Mesenteric fat pad (tissue), 1 donor: ENCODE data around the gene PDE6G. TPM values are rescaled to one million over a fixed set of nuclear protein-coding genes. Genes with fewer than 3 reads are reported as not detected.

Experiments used
- DNase-seq: peaks from one replicate; pipeline ENCODE4 v3.0.0-alpha.2; 2020; ENCODE audit warnings: low spot score
- total RNA-seq: library from RNA; stranded (reverse); fragmentation: NEBNext Ultra II Directional; extraction: Animal tissue kit (Norgen Biotek cat#: 25700); gene quantifications from one replicate; pipeline ENCODE4 v1.2.1, GENCODE V29; 2021
- donor health status: DM: yes; HTN: yes; CAD: no.

PDE6G gene
- total RNA-seq, 1 donor from 2014 or later = 1.3 TPM

DNA sequence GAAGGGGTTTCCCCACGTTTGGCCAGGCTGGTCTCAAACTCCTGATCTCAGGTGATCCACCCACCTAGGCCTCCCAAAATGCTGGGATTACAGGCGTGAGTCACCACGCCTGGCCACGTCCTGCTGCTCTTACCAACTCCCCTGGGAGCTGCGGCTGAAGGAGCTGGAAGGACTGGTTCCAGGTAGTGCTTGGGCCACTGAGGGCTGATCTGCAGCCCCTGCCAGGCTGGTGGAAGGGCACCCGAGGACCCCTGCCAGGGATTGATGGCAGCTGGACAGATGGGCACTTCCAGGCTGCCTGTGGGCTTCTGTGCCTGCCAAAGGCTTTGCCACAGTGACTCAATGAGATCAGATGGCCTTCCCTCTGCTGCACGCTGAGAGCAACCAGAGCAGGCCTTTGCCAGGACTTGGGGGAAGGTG is 7.7 kb upstream of the PDE6G start:
- DNase-seq = no peak

DNA sequence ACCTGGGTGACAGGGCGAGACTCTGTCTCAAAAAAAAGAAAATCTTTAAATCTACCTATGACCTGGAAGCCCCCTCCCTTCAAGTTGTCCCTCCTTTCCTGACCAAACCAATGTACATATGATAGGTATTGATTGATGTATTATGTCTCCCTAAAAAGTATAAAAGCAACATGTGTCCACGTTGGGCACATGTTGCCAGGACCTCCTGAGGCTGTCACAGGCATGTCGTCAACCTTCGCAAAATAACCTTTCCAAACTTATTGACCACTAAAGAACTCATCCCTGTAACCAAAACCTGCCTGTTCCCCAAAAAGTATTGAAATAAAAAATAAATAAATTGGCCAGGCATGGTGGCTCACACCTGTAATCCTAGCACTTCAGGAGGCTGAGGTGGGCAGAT is 5.7 kb upstream of the PDE6G start:
- no peak for DNase-seq

DNA sequence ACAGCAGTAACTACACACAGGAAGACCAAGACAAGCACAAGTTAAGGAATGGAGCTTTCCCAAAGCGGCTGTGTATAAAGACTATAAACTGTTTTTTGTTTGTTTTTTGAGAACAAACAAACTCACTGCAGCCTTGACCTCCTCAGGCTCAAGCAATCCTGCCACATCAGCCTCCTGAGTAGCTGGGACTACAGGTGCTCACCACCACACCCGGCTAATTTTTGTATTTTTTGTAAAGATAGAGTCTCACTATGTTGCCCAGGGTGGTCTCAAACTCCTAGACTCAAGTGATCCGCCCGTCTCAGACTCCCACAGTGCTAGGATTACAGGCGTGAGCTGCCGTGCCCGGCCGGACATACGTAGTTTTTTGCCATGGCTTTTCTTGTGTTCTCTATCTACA is 4.1 kb upstream of the PDE6G start:
- DNase-seq = no peak

DNA sequence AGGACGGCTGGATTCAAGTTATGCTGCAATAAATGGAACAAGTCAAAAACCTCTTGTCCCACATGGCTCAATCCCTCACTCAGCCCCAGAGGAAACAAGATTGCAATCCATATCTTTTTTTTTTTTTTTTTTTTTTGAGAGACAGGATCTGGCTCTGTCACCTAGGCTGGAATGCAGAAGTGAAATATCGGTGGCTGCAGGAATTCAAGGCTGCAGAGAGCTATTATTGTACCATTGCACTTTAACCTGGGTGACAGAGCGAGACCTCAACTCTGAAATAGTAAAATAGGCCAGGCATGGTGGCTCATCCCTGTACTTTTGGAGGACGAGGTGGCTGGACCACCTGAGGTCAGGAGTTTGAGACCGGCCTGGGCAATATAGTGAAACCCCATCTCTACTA is 2.7 kb upstream of the PDE6G start:
- no peak for DNase-seq

DNA sequence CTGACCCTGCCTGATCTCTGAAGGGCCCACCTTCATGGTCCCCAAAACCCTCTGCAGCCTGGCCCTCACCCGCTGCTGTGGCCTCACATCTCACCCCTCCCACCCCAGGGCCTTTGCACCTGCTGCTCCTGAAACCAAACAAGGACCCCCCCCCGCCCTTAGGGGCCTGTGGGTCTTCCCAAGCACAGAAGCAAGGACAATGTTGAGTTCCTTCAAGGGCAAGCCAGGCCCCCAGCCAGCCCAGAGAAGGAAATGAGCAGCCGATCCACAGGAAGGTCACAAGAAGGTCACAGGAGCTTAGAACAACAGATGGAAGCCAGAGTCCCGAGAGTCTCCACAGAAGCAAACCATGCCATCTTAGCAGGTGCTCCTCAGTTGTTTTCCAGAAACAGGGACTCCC is 493 bp upstream of the PDE6G start:
- no peak for DNase-seq

DNA sequence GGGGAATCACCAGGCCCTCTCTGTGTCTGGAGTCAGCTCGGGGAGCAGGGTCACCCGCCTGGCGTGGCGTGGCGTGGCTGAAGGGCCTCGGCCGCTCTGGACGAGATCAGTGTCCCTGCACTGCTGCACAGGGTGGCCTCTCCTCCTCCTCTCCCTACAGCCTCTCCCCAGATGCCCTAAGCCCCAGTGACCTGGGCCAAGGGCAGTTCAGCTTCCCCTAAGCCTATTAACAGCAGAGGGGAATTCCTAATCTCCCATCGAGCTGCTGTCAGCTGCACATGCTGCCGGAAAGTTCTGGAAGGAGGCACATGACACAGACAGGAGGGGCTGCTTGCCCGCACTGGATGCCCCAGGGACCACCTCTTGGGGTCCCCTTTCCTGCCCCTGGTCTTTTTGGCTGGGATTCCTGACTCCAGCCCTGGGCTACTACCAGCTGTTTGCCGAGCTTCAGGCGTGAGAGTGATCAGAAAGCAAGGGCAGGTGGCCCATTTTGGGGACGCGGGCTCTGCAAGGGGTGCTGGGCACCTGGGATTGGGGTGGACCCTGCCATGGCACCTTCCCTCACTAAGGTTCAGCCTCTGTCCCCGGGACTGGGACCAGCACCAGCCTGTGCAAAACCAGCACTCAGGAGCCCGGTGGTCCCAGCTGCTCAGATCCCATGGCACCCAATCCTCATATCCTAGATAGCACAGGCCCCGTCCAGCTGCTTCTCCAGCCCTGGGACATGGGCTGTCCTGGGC is 794 bp downstream of the PDE6G start:
- DNase-seq = no peak

DNA sequence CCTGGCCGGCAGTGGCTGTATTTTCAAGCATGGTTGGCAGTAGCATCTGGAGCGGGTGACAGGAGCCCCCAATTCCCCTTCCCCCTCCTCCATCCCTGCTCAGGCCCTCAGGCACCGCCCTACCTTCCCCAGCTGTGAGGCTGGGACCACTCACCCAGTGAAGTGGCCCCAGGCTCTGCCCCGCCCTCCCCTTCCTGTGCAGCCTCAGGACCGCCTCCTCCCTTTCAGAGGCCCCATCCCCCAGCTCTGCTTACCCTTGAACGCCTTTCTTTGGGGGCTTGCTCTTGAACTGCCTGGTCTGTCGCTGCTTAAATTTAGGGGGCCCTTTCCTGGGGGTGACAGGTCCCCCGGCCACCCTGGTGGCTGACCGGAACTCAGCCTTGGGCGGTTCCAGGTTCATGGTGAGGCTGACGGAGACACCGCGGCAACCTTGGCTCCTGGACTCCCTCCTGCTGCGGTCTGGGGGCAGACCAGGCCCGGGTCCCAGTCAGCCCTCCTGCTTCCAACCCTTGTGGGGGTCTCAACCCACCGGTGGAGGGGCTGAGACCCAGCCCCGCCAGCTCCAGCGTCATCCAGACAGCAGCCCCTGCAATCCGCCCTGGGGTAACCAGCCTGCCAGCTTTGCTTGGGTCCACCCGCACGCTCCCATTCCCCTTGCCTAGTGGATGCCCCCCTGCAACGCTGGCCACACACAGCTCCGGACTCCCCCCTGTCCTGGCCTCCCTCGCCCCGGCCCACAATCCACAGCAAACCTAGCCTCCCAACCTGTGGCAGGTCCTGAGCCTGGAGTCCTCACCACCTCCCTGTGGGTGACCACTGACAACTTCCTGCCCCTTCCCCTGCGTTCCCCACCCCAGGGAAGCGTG is 3.2 kb downstream of the PDE6G start:
- DNase-seq = no peak

DNA sequence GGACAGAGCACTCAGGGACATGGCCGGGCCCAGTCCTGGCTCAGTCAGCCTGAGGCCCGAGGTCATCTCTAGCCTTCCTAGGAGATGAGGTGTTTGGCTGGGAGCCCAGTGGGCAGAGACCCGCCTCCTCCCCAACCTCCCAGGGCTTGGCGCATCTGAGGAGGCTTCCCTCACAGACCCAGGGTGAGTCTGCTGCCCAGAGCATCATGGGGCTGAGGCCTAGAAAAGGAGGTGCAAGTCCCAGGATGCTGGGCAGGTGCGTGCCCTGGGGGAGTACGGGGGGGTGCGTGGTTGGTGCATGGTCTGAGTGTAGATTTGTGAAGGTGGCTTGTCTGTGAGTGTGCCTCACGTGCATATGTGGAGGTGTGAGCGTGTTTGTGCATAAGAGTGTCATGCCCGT is 4.7 kb downstream of the PDE6G start:
- no peak for DNase-seq

DNA sequence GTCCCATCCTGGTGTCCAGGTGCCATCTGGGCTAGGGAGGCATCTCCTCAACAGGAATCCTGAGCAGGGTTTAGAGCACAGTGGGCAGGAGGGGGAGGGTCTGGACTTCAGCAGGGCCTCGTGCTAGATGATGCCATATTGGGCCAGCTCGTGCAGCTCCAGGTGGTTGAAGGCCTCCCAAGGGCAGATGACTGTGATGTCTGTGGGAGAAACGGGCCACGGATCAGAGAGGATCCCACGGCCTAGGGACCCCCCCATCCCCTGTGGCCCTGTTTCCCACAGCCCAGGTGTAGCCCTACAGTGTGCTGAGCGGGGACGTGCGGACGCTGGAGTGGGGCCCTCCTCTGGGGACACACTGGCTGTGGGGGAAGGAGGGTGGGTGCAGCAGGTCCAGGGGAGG is 5.4 kb downstream of the PDE6G start:
- no peak for DNase-seq

DNA sequence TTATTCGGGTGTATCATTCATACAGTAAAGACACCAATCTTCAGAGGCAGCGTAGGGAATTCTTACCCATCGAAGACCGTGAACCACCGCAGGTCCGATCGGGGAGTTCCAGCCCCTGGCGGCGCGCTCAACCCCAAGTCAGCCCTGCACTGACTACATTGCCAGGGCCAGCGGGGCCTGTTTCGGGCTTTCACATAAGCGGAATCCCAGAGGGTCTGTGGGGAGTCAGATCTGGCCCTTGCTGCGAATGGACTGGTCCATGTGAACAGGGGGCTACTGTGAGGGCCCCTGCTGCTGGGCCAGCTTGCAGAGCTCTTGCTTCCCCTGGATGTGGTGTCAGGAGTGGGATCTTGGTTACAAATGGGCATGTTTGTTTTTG is 7.6 kb downstream of the PDE6G start:
- no peak for DNase-seq

DNA sequence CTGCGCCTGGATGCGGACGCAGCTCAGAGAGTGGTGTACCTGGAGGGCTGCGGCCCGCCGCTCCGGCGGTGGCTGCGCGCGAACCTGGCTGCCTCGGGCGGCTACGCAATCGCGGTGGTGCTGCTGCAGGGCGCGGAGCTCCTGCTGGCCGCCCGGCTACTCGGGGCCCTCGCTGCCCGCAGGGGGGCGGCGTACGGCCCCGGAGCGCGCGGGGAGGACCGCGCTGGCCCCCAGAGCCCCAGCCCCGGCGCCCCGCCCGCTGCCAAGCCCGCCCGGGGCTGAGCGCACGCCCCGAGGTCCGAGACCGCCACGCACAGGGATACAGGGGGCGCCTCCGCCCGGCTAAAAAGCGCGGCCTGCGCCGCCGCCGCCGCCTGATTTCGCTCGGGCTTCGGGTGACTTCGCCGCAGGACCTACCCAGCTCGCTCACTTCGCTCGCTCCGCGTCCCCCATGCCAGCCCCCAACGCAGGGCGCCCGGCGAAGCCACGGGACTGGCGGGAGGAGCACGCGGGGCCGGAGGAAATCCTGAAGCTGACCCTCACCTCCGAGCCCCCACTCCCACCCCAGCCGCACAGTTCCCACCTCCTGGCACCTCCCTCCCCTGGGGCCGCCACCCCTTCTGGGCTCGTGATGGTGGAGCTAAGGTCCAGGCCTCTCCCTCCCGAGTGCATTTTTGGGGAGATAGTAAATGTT is 8.2 kb downstream of the PDE6G start:
- DNase-seq = no peak

DNA sequence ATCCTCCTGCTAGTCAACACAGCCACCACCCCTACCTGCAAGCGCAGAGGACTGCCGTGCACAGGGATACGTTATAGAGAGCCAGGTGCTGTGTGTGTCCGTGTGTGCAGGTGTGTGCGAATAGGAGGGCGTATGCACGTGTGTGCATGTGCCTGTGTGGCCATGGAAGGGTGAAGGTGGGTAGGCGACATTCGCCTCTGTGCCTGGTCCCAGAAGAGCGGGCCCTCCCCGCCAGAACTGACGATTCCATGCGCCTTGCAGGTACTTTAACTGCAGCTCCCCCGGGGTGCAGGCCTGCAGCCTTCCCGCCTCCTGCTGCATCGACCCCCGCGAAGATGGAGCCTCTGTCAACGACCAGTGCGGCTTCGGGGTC is 8.7 kb downstream of the PDE6G start:
- DNase-seq = no peak

DNA sequence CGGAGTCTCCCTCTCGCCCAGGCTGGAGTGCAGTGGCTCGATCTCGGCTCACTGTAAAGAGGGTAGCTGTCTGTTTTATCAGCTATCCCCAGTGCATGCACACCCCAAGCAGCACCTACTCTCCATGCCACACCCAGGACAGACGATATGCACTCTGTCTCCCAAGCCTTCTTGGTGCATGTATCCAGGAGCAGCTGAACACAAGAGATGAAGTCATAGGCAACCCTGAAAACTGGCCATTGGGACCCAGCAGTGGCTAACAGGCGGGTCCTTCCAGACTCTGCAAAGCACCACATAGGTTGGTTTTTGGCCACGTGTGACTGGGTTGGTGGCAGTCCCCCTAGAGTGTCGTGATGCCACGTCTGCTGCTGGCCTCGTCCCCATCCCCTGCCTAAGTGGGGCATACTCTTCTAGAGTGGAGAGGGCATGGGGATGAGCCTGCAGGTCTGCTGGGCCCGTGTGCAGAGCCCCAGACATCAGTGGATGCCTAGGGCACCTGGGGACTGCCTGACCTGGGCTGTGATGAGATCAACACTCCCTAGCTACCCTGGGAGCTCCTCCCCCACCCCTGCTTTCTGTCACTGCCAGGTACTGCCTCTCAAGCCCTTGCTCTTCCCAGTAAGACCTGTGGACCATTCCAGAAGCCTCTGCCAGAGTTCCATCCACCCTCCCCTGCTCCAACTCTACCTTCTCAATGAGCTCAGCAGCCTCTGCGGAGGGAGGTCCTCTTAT is 9.3 kb downstream of the PDE6G start:
- no peak for DNase-seq

DNA sequence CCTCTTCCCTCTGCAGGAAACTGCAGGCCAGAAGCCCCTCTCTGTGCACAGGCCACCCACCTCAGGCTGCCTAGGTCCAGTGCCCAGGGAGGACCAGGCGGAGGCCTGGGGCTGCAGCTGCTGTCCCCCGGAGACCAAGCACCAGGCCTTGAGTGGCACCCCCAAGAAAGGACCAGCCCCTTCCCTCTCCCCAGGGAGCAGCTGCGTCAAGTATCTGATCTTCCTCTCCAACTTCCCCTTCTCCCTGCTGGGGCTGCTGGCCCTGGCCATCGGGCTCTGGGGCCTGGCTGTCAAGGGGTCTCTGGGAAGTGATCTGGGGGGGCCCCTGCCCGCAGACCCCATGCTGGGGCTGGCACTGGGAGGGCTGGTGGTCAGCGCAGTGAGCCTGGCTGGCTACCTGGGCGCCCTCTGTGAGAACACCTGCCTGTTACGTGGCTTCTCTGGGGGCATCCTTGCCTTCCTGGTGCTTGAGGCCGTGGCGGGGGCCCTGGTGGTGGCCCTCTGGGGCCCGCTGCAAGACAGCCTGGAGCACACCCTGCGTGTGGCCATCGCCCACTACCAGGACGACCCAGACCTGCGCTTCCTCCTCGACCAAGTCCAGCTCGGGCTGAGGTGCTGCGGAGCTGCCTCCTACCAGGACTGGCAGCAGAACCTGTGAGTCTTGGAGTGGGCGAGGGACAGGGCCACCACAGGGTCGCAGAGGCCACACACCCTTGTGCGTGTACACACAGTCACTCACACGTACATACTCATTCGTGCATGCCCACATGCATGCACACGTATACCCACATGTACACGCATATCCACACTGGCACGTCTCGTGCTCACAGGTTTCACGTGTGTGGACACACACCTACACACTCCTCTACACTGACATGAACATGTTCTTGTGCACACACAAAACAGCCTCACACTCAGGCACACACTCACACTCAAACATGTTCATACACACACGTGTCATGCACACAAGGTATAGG is 11.1 kb downstream of the PDE6G start:
- no peak for DNase-seq

DNA sequence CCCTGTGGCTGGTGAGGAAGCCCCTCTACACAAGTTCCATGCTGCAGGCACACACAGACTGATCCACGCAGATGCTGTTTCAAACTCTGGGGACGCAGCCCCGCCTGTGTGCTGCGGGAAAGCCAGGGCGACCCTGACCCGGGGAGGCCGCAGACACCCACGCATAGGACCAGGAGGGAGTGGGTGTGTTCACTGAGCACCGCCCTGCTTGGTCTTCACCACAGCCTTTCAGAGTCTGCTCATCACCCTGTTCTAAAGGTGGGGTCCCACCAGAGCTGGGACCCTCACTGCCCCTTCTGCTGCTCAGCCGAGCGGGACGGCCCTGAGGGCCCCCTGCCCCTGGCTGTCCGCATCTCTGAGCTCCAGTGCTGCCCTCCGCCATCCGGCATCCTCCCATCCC is 11.8 kb downstream of the PDE6G start:
- DNase-seq = no peak

DNA sequence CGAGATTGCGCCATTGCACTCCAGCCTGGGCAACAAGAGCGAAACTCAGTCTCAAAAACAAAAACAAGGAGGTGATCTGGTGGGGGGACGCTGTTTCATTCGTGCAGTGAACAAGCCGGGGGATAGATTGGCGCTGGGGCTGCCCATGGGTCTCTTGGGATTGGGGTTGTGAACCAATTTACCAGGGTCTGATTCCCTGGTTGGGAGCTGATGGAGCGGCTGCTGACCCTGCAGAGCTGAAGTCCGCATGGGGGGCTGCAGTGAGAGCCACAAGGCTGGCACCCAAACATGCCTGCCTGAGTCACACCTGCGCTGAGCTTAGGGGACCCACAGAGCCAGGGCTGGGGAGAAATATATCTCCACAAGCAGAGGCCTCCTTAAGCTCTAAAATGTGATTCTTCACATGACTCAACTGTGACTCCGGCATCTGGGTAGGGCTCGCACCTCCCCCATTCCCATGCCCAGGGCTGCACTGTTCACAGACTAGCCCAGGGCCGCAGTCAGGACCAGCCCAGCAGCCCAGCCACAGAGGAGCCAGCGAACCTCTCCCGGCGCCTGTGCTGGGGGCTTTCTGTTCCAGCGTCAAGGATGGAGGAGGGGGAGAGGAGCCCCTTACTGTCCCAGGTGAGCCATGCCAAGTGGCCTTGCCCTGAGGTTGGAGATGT is 14.4 kb downstream of the PDE6G start:
- no peak for DNase-seq

DNA sequence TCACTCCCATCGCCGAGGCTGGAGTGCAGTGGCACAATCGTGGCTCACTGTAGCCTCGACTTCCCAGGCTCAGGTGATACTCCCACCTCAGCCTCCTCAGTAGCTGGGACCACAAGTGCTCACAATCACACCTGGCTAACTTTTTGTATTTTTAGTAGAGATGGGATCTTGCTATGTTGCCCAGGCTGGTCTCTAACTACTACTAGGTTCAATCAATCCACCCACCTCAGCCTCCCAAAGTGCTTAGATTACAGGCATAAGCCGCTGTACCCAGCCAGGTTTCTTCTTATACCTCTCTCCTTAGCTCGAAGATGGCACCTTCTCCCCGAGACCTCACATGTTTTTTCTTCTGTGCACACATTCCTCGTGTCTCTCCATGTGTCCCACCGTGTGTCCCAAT is 16.3 kb downstream of the PDE6G start:
- DNase-seq = no peak

DNA sequence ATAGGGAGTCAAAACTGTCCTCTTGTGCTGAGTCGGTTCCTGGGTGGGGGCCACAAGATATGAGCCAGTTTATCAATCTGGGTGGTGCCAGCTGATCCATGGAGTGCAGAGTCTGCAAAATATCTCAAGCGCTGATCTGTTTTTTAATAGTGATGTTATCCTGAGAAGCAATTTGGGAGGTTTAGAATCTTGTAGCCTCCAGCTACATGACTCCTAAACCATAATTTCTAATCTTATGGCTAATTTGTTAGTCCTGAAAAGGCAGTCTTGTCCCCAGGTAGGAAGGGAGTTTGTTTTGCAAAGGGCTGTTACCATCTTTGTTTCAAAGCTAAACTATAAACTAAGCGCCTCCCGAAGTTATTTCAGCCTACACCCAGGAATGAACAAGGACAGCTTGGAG is 17.7 kb downstream of the PDE6G start:
- DNase-seq = no peak

DNA sequence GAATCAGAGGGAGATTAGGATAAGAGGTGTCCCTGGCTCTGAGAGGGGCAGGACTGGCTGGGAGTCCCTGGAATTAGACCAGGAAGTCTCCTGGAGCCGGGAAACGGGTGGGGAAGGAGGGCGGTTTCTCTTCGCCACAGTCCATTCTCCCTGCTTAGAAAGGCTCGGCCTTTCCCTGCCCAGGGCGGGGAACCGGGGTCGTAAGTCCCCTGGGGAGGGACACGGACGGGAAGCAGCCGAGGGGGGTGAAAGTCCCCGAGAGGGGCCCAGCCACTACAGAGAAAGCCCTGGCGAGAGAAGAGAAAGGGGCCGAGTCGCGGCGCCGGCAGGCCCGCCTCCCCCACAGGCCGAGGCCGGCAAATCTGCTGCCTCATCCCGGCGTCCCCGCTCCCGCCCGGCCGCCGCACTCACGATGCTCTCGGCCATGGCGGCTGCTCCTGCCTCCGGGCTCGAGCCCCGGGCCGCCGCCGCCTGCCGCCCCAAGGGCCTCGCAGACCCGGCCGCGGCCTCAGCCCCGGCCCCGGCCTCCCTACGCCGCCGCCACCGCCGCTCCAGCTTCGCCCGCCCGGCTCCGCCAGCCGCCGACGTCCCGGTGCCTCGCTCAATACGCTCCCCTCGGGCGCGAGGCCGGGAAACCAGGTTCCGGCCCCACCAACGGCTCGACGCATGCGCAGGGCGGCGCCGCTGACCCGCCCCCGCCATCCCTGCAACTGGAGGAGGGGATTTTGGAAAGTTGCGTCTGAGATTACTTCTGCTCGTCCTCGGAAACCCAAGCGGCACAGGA is 19.6 kb downstream of the PDE6G start, which contains the start of the genes NPLOC4 and TSPAN10:
Gene NPLOC4, minus strand, starts transcription at position 608 of the 784 bp plus-strand sequence. Its CDS starts 182 bp downstream, at position 426.
Gene TSPAN10, plus strand, starts transcription at position 692 of the 784 bp plus-strand sequence. CDS start 5,217 bp downstream, outside the sequence.
- peak; percentile 96 for DNase-seq
